Measurements from ENCODE around the gene GYS2.
"Not testable (repeated sequence)": the region's sequence is repeated elsewhere in the genome, so short reads cannot be mapped to it uniquely, and the experiment has no call there.

The GYS2 gene

DNA sequence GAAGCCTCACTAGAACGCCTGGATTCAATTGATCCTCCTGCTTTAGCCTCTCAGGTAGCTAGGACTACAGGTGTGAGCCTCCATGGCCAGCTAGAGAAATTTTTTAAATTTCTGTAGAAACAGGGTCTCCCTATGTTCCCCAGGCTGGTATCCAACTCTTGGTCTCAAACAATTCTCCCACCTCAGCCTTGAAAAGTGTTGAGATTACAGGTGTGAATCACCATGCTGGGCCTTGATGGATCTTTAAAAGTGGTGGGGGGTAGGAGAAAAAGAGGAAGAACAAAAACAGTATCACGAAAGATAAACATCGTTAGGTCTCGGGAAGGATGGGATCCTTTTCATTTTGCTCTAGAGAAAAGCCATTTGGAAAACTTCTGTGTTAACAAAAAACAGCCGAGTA, 4.5 kb downstream of the GYS2 start:
- DNase-seq: no peak

DNA sequence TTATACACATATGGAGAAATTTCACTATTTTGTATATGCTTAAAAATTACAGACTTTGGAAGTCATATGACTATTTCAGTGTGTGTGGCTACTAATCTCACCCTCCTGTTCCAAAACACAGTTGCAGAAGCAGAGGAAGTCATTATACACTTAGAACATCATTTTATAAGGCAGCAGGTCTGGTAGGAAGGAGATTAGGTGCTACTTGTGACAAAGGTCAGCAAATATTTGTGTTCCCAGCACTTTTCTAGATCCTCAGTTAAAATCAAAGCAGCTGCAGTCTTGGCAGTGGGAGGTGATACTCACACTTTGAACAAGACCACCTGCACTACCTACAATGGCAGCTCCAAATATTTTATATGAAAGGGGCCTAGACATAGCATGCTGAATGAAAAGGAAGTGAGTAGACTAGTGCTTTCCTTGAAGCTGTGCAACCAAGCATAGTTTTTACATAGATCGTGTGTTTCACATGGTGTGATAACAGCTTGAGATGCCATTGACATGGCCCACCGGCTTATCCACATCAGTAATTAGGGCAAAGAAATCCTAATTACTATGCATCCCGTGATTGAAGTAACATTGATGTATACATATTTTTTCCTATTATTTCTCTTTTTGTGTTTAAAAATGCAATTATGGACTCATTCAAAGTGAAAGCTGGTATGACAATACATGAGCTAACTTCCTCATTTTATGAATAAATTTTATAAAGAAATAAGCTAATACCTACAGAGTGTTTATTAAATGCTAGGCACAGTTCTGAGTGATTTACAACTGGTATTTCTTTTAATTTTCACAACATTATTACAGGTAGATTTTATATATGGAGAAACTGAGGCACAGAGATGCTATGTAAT, 5.3 kb downstream of the GYS2 start:
- no peak for DNase-seq

DNA sequence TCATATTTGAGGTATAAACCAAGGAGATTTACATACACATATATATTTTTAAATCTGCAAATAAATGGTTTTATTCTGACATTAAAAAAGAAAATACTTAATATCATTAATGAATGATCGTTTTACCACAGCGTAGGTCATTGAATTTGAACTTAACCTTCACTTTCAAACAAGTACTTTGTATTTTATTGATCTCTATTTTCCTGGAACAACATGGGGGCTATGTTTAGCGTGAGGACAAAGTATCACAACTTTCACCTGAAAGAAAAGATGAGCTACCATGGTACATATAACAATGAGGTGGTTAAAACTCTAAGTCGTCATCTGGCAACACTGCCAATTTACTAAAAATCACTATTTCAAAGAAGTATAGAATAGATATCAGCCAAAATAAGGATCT, 6.0 kb downstream of the GYS2 start:
- no peak for DNase-seq

DNA sequence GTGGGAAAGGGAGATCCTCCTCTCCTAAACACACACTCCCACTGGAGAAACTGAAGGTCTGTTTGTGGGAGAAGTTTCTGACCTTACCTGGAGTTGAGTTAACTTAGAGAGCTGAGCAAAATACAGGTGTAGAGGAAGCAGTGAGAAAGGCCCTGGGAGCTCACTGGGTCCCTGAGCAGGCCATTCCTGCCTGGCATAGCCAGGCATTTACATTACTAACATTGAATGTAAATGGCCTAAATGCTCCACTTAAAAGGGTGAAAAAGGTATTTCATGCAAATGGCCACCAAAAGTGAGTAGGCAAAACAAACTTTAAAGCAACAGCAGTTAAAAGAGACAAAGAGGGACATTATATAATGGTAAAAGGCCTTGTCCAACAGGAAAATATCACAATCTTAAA, 9.3 kb downstream of the GYS2 start:
- peak; percentile 11 for DNase-seq

DNA sequence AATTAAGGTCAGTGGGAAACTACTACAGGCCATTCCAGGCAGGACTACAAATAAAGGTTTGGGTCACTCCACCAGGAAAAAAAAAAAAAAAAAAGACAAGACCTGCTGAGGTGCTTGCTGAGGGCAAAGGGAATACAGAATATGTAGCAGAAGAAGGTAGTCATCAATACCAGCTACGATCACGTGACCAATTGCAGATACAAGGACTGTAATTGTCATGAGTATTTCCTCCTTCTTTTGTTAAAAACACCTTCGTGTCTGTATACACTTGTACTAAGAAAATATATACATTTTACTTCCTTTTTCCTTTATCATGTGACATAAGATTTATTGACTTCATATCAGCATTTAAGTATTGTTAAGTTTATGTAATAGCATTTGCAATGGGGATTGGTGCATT, 19.2 kb downstream of the GYS2 start:
- DNase-seq: no peak

DNA sequence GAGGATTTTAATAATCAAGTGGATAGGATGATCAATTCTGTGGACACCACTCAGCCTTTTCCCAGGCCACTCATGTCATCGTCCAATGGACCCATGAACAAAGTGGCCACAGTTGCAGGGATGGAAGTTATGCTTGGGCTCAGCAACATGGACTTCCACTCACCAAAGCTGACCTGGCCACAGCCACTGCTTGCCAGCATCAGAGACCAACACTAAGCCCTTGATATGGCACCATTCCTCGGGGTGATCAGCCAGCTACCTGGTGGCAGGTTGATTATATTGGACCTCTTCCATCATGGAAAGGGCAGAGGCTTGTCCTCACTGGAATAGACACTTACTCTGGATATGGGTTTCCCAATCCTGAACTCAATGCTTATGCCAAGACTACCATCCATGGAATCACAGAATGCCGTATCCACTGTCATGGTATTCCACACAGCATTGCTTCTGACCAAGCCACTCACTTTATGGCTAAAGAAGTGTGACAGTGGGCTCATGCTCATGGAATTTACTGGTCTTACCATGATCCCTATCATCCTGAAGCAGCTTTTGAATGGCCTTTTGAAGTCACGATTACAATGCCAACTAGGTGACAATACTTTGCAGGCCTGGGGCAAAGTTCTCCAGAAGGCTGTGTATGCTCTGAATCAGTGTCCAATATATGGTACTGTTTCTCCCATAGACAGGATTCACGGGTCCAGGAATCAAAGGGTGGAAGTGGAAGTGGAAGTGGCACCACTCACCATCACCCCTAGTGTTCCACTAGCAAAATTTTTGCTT, 20.1 kb downstream of the GYS2 start:
- DNase-seq: not testable (repeated sequence)

DNA sequence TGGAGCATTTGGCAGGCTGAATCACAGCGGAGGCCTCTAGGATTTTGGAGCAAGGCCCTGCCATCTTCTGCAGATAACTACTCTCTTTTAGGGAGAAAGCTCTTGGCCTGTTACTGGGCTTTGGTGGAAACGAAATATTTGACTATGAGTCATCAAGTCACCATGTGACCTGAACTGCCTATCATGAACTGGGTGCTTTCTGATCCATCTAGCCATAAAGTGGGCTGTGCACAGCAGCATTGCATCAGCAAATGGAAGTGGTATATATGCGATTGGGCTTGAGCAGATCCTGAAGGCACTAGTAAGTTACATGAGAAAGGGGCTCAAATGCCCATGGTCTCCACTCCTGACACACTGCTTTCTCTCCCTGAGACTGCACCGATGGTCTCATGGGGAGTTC, 21.1 kb downstream of the GYS2 start:
- DNase-seq: no peak

DNA sequence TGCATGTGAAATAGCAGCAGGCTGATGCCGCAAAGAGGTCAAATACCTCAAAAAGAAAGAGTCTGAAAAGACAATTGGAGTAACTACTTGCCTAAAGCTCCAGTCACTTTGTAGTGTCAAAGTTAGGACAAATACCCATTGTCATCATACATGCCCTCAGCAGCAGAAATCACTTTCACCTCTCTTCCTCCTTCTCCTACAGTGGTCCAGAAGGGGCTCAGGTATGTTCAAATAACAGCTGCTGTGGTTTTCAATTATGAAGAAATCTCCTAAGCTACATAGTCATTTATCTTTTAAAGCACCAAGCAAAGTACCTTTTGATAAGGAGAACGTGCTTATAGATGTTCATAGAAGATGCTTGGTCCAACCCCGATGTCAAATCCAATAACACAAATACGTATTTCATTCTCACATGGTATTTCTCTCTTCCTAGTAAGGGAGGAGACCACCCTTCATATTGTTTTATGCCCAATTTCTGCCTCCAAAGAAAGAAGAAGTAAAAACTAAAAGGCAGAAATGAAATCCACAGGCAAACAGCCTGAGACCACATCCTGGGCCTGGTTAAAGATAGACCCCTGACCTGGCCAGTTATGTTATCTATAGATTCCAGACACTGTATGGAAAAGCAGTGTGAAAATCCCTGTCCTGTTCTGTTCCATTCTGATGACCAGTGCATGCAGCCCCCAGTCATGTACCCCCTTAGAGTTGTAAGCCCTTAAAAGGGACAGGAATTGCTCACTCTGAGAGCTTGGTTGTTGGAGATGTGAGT, 23.7 kb downstream of the GYS2 start:
- no peak for DNase-seq

DNA sequence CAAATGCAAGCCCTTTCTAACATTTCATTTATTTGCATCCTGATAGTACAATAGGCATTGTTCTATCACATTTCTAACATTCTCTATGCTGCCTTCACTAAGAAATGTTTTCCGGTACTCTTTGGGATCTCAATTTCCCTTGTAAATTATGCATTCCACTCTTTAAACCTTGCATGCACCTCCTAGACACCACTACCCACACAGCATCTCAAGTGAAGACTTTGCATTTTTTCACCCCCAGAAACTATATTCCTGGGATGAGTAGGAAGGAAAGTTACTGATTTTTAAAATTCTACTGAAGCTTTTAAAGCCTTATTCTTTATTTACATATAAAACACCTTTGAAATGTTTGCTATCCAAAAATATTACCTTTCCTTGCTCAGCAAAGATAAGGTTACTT, 27.1 kb downstream of the GYS2 start:
- no peak for DNase-seq

DNA sequence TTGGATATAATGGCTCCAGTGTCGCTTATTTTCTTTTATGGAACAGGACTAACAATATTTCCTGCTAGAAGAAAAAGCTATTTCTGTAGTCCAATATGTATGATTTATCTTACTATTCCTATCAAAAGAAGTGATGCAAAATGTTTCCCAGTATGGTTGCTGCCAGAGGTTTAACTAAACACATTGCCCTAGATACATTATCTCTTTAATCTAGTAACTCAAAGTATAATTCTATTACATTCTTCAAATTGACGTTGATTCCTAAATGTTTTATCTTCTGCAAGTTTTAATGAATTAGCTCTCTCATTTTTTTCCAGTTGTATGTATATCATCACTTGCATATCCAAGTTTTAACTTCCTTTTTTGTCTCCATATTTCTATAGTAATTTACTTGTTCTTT, 28.2 kb downstream of the GYS2 start:
- no peak for DNase-seq

DNA sequence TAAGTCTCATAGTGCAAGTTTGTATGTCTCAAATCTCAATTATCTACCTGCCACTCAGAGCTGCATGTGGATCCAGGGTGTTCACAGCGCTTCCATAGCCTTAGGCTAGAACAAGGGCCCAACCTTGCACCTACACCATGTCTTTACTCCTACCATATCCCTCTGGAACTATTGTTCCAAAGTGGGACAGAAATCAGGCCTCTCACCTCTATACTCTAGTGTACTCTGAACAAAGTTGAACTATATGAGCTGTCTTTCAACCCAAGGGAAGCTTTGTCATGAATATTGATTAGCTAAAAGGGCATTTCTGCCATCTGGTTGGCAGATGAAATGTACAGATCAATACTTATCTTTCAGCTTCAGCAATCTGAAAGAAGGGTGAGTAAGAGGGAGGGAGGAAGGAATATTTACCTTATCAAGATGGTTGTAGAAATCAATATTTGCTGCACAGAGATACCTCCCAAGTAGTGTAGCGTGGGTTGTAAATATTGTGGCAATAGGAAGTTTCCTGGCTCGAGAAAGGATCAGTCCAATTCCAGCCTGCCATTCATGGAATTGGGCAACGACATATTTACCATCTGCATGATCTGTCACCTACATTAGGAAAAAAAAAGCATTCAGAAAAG, 30.8 kb downstream of the GYS2 start:
- DNase-seq: no peak

DNA sequence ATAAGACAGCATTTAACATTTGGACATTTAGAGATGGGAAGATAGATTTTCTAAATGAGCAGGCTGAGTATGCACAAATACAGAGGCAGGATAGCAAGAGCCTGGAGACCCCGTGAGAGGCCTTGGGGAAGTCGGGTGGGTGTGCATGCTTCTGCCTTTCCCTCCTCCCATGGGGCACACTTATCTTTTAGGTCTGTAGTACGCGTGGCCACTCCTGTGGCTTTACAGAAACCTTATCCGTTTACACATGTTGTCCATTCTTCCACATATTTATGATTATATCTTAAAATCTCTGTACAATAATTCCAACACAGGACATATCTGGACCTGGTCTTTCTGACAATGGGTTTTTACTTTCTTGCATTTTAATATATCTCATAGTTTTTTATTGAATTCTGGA, 33.6 kb downstream of the GYS2 start:
- DNase-seq: no peak

DNA sequence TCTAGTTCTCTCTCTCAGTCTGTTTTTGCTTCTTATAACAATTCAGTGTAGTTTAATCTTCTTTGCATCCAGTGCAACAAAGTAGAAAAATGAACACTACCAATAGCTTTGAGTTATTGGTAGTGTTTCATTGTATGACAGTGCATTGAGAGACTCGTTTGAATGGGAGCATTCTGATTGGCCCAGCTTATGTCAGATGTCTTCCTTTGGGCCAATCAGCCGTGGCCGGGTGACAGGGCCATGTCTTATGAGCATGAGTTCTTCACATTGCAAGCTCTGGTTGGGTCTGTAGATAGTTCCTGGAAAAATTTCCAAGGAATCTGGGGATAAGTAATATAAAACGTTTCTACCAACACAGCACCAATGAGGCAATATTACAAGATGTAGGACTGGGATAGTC, 36.5 kb downstream of the GYS2 start:
- DNase-seq: no peak

DNA sequence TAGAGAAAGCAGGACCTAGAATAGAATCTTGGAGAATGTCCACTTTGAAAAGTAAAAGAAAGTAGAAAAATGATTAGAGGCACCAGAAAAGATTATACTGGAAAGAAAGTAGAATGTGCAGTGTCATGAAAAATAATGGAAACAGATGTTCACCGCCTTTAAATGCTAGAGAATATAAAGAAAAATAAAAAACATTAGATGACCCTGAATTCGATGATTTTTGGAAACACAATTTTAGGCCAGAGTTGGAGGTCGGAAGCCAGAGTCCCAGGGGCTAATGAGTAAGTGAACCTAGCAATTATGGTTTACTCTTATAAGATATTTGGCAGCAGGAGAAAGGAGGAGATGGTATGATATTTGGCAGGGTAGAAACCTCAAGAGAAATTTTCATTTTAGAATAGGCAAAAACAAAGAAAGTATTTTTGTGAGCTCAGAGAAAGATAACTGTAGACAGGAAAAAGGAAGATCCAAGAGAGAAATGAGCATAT, 37.7 kb downstream of the GYS2 start:
- no peak for DNase-seq

DNA sequence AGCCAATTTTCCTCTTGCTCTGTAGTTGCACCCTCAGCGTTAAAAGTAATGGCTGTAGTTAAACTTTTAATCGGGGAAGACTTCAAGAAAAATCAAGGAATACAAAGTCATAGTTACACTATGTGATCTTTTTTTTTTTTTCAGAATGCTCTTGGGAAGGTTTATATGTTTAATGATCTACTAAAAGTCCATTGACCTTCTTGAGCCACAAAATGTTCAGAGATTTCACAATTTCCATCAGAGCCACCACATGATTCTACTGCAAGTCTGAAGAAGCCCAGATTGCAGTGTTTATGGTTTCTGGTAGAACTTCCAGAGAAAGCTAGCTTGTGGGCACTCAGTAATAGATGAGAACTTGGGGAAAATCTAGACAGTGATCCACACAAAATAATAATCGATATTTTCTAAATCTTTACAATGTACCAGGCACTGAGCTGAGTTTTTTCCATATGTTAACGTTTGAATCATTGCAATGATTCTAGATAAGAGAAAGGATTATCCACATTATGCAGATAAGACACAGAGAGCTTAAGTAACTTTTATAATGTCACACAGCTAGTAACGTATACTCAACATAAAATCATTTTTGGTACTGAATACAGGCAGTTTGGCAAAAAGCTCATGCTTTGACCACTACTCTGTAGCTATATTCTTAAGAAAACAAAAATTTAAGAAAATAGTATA, 38.3 kb downstream of the GYS2 start:
- no peak for DNase-seq

DNA sequence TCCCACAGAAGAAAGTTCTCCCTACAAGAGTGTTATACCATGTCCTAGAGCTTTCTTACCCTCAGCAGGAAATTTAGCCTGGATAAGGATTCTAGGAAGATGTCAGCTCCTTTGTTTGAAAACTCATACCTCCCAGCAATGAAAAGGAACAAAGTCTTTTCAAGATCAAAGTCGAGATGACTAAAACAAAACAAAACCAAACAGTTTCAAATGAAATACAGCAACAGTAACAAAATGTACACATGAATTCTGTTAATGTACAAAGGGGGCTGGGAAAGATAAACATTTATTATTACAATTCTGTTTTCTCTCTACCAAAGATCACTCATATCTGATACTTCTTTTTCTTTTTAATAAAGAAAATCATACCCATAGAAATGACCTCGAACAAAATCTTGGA, 41.8 kb downstream of the GYS2 start:
- no peak for DNase-seq

DNA sequence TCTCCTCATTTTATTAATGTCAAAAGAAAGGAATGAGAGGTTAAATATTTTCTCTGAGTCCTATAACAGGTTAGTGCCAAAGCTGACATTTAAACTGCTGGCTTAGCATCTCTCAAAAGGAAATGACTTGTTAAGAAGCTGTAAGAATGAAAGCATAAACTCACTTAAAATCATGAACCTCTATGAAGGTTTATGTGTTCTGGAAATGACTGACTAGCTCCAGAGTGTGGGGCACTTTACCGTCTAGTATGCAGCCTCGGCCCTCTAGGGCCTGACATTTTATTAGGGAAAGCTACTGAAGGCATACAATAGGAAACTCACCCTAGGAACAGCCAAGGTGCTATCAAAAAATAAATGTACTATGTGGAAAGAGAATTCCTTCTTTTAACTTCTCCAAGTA, 43.5 kb downstream of the GYS2 start:
- DNase-seq: no peak

DNA sequence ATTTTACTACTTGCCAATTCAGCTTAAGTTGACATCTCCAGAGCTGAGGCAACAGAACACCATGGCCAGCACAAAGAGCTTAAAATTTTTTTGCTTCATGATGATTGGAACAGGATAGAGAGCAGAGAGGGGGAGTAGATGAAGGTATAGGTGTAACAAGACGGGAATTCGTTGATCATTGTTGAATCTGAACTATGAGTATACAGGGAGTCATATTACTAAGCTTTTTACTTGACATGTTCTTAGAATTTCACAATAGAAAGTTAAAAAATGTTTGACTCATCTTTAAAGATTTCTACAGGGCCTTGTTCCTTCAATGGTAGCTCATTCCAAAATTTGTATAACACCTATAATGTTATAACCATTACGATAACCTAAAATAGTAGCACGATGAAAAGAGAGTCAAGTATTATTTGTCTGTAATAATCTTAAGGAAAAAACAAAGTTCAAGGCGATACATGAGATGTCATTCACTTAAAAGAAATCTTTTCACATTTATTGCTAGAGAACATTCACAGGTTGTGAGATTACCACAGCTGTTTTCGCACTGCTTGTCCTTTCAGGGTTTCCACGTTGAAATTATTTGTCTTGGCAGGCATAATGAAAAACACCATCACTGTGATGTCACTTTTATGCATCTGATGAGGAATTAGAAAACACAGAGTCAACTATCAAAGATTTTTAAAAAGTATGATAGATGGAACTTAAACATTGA, 44.6 kb downstream of the GYS2 start:
- no peak for DNase-seq

DNA sequence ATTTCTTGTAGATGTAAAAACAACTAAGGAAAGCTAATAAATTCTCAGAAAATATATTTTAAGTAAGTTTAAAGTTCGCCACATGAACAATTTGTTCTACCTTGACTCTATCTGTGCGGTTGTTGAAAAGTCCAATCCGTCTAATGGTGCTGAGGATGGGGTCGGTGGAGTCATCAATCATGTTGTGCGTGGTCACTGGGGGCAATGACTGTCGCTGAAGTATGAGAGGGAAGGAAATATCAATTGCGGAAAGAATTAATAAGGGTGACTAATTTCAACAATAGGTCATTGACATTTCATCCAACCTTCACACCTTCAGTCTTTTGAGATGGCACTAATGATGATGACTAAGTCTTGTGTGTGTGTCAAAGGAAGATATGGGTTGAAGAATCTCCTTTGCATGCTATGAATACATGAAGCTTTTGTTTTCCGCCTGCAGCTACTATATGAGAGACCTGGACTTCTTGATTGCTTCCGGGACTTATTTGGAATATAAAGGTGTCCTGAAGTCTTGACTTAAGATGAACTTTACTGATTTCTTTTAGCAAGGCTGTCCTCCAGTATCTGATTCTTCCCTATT, 46.5 kb downstream of the GYS2 start:
- DNase-seq: no peak

DNA sequence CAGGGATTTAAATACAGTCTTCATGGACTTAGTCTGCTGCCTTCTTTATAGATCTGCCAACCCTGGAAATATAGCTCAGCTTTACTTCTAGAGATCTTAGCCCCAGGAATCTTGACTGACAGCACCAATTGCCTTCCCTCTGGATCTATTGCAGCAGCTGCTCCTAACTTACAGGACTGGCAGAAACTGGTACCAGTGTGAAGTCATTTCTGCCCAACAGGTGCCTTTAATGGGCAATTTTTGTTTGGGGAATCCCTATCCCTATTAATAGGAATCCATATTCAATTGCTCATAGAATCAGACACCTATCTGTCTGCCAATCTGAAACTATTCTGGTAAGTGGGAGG, 51.3 kb downstream of the GYS2 start:
- no peak for DNase-seq

DNA sequence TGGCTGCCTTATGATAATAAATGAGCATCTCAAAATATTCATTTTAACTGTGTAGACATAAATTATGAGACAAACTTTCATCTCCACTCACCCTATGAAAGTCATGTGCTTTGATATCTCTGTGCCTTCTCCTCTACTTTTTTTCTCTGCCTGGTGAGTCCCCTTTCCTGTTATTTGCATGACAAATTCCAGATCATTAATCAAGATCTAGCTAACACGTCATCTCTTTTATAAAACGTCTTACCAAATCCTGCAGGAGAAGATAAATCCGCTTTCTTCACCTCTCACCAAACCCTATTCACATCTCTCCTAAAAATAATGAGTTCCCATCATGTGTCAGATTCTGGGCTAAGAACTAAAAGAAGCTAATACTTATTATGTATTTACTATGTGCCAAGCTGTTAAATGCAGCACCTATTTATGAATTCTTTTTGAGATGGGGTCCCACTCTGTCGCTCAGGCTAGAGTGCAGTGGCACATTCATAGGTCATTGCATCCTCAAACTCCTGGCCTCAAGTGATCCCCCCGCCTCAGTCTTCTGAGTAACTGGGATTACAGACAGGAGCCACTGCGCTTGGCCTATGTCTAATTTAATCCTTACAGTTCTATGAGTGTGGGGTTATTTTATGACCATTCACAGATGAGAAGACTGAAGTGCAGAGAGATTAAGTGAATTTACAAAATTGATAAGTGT, 51.9 kb downstream of the GYS2 start:
- no peak for DNase-seq

Measured in NCI-H526 treated with DMSO at 0.1 percent for 48 hours (cell line).